ENCODE results near the gene DHX29. TPM values are rescaled to one million over a fixed set of nuclear protein-coding genes. Genes with fewer than 3 reads are reported as not detected.

Gene DHX29
- total and polyA plus RNA-seq, 2 donors (not counting 1 experiment from before 2014, with no cell fraction given), result 3.9 to 18.1 TPM

DNA sequence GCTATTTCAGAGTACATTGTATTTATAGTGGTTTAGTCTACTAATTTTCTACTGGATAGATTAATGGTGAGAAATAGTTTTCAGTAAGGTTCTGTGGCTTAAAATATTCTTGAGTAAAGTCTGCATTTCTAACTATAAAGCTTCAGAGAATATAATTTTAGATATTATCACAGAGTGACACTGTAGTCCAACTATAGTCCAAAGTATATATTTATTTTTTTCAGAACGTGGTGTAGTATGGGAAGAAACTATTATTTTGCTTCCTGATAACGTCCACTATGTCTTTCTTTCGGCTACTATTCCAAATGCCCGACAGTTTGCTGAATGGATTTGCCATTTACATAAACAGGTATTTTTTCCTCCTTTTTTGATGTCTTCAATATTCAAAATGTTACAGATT lies 35.6 kb upstream of the DHX29 start:
- H3K4me1 ChIP-seq (ENCODE audit: control insufficient read depth in 2 of 2, insufficient read depth in 2 of 2, low read length in 2 of 2), result peaks cover 5 to 9% of the 10 kb centered on the region in 2 donors
- Mint-ChIP-seq H3K9me3 (ENCODE audit: insufficient read depth) (no peaks in the 10 kb centered on the region), H3K27me3 (no peaks in the 10 kb centered on the region), H3K4me3 (no peak overlapping the region), H3K4me1 (peaks cover 12% of the 10 kb centered on the region), H3K27ac (no peak overlapping the region)
- no peak overlapping the region for H3K9ac ChIP-seq (ENCODE audit: low read length)
- no peaks in the 10 kb centered on the region for H3K9me3 ChIP-seq (ENCODE audit: control extremely low read depth in 1 of 3, control insufficient read depth in 2 of 3, insufficient read depth in 1 of 3, low read length in 2 of 3)
- H3K36me3 ChIP-seq (replicated peaks in 1 of 2; ENCODE audit: control extremely low read depth in 1 of 2, control insufficient read depth in 1 of 2, extremely low read depth in 1 of 2, insufficient read depth in 2 of 2, low read length in 1 of 2), result peaks cover 12 to 47% of the 10 kb centered on the region in 2 experiments
- H3K27me3 ChIP-seq (replicated peaks in 1 of 4; ENCODE audit: control extremely low read depth in 1 of 4, control insufficient read depth in 3 of 4, insufficient read depth in 4 of 4, low read length in 3 of 4), result no peaks in the 10 kb centered on the region
- H4K20me1 ChIP-seq (ENCODE audit: control insufficient read depth, insufficient read depth, low read length, poor library complexity, severe bottlenecking), result no peaks in the 10 kb centered on the region
- no peak overlapping the region for H3K4me3 ChIP-seq (ENCODE audit: control extremely low read depth in 1 of 5, extremely low read depth in 1 of 5, insufficient read depth in 1 of 5, low read depth in 2 of 5, low read length in 4 of 5)
- DNase-seq, result no peak
- WGBS (ENCODE audit: insufficient coverage), result no CpG with 5 or more reads among the region's 4 CpGs
- POLR2A ChIA-PET, result no interaction called here
- CTCF ChIA-PET, result interaction anchor here (2.8 kb wide), 1 partner anchor 348 kb away, joined by 21 read pairs; no protein-coding TSS in a partner anchor
- H3K79me2 ChIP-seq (ENCODE audit: control insufficient read depth, insufficient read depth, low read length), result peaks cover 8% of the 10 kb centered on the region
- no peak for TF ChIP-seq EZH2 (IDR thresholded peaks at IDR 0.05; ENCODE audit: borderline replicate concordance, insufficient read depth, low read depth, low read length, poor library complexity, severe bottlenecking)
- TF ChIP-seq, protein P1, sequence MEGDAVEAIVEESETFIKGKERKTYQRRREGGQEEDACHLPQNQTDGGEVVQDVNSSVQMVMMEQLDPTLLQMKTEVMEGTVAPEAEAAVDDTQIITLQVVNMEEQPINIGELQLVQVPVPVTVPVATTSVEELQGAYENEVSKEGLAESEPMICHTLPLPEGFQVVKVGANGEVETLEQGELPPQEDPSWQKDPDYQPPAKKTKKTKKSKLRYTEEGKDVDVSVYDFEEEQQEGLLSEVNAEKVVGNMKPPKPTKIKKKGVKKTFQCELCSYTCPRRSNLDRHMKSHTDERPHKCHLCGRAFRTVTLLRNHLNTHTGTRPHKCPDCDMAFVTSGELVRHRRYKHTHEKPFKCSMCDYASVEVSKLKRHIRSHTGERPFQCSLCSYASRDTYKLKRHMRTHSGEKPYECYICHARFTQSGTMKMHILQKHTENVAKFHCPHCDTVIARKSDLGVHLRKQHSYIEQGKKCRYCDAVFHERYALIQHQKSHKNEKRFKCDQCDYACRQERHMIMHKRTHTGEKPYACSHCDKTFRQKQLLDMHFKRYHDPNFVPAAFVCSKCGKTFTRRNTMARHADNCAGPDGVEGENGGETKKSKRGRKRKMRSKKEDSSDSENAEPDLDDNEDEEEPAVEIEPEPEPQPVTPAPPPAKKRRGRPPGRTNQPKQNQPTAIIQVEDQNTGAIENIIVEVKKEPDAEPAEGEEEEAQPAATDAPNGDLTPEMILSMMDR (IDR thresholded peaks at IDR 0.05), result no peak
- no peak overlapping the region for H3K27ac ChIP-seq (ENCODE audit: low read length in 2 of 2)
- no peak overlapping the region for H2AFZ ChIP-seq (ENCODE audit: insufficient read depth, low read depth, low read length, poor library complexity, severe bottlenecking)
- no peak for ATAC-seq (ENCODE audit: low read depth)
- H3K4me2 ChIP-seq (replicated peaks; ENCODE audit: low read depth, low read length, poor library complexity, severe bottlenecking), result no peak overlapping the region
- intact Hi-C loops (cut with micrococcal nuclease), result loop anchor here (5.0 kb wide), 1 partner anchor 36 kb away; the partner anchor contains the start of genes DHX29 and MTREX

DNA sequence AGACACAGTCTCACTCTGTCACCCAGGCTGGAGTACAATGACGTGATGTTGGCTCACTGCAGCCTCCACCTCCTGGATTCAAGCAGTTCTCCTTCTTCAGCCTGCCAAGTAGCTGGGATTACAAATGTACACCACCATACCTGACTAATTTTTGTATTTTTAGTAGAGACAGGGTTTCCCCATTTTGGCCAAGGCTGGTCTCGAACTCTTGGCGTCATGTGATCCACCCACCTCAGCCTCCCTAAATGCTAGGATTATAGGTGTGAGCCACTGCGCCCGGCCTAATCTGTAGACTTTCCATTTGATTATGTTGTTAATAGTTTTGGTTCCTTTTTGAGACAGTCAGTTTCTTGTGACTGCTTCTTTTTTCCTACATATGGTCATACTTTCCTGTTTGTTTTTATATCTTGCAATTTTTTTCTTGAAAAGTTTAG lies 31.3 kb upstream of the DHX29 start:
- no peak for TF ChIP-seq EZH2 (IDR thresholded peaks at IDR 0.05; ENCODE audit: borderline replicate concordance, insufficient read depth, low read depth, low read length, poor library complexity, severe bottlenecking)
- TF ChIP-seq, protein P1 (IDR thresholded peaks at IDR 0.05), result no peak
- Histone ChIP-seq H3K4me2 (replicated peaks; ENCODE audit: low read depth, low read length, poor library complexity, severe bottlenecking) (peak overlapping the region; percentile 26), H3K27ac (ENCODE audit: low read length in 2 of 2) (peak overlapping the region in 1 of 2 donors; percentile 60), H3K27me3 (replicated peaks in 1 of 4; ENCODE audit: control extremely low read depth in 1 of 4, control insufficient read depth in 3 of 4, insufficient read depth in 4 of 4, low read length in 3 of 4) (no peaks in the 10 kb centered on the region), H3K9ac (ENCODE audit: low read length) (no peak overlapping the region), H3K36me3 (replicated peaks in 1 of 2; ENCODE audit: control extremely low read depth in 1 of 2, control insufficient read depth in 1 of 2, extremely low read depth in 1 of 2, insufficient read depth in 2 of 2, low read length in 1 of 2) (peaks cover 14 to 30% of the 10 kb centered on the region in 2 experiments), H2AFZ (ENCODE audit: insufficient read depth, low read depth, low read length, poor library complexity, severe bottlenecking) (no peak overlapping the region), H3K79me2 (ENCODE audit: control insufficient read depth, insufficient read depth, low read length) (peaks cover 13% of the 10 kb centered on the region), H4K20me1 (ENCODE audit: control insufficient read depth, insufficient read depth, low read length, poor library complexity, severe bottlenecking) (no peaks in the 10 kb centered on the region), H3K4me3 (ENCODE audit: control extremely low read depth in 1 of 5, extremely low read depth in 1 of 5, insufficient read depth in 1 of 5, low read depth in 2 of 5, low read length in 4 of 5) (no peak overlapping the region), H3K4me1 (ENCODE audit: control insufficient read depth in 2 of 2, insufficient read depth in 2 of 2, low read length in 2 of 2) (peaks cover 5 to 9% of the 10 kb centered on the region in 2 donors), H3K9me3 (ENCODE audit: control extremely low read depth in 1 of 3, control insufficient read depth in 2 of 3, insufficient read depth in 1 of 3, low read length in 2 of 3) (no peaks in the 10 kb centered on the region)
- peak; percentile 49 for ATAC-seq (ENCODE audit: low read depth)
- no peaks in the 10 kb centered on the region for H3K9me3 Mint-ChIP-seq (ENCODE audit: insufficient read depth)
- ChIA-PET CTCF (no interaction called here), POLR2A (interaction anchor here (0.7 kb wide), 1 partner anchor 29 kb away, joined by 9 read pairs; no protein-coding TSS in a partner anchor)
- H3K4me1 Mint-ChIP-seq, result peaks cover 17% of the 10 kb centered on the region
- H3K27me3 Mint-ChIP-seq, result no peaks in the 10 kb centered on the region
- H3K4me3 Mint-ChIP-seq, result peak overlapping the region; percentile 23
- H3K27ac Mint-ChIP-seq, result peak overlapping the region; percentile 28
- DNase-seq, result peak; percentile 40
- no CpG with 5 or more reads among the region's 5 CpGs for WGBS (ENCODE audit: insufficient coverage)
- intact Hi-C loops (cut with micrococcal nuclease), result no loop called here
